Panc1 (cell line): ENCODE measurements around the gene PROK1. TPM values are rescaled to one million over a fixed set of nuclear protein-coding genes. Genes with fewer than 3 reads are reported as not detected.

Experiments used
- ATAC-seq: fragments of 200-7000 bp; cut with Tn5 transposase; 2 replicates; pipeline ENCODE4 v1.9.1; 2020; ENCODE audit warnings: mild to moderate bottlenecking, moderate library complexity
- BruUV-seq: library from RNA; stranded (reverse); fragments of 400-500 nt; replicated peaks from 2 replicates; lab custom pipeline; 2021; lab: Mats Ljungman, UMichigan
- CTCF ChIA-PET: fragments of 300-600 bp; sonication (Branson Sonifier 250); formaldehyde crosslinking; loops from one replicate; lab custom pipeline; 2022; ENCODE audit warnings: antibody characterized with exemption; lab: Charles Lee
- POLR2A ChIA-PET: fragments of 300-600 bp; sonication (Branson Sonifier 250); formaldehyde crosslinking; loops from one replicate; lab custom pipeline; 2022; ENCODE audit warnings: antibody characterized with exemption; lab: Charles Lee
- DNase-seq: peaks from one replicate; pipeline ENCODE4 v3.0.0-alpha.2; 2010; ENCODE audit warnings: low read depth, low spot score
- H3K27ac ChIP-seq: 2 replicates; pipeline ENCODE4 v1.5.1; 2011; ENCODE audit warnings: mild to moderate bottlenecking, low read length, inconsistent platforms
- H3K27me3 ChIP-seq: fragments of 200-500 bp; sonication (Bioruptor generic); 2 replicates; pipeline ENCODE4 v1.6.0; 2014; ENCODE audit warnings: low read length, inconsistent platforms; ENCODE audit not compliant: control insufficient read depth, insufficient read depth
- H3K36me3 ChIP-seq: fragments of 200-500 bp; sonication (Bioruptor generic); 2 replicates; pipeline ENCODE4 v1.5.1; 2014; ENCODE audit warnings: inconsistent platforms, mild to moderate bottlenecking, low read length, moderate library complexity; ENCODE audit not compliant: control insufficient read depth, insufficient read depth
- H3K4me1 ChIP-seq: 2 replicates; pipeline ENCODE4 v1.5.1; 2011; ENCODE audit warnings: inconsistent platforms, mild to moderate bottlenecking, low read length, moderate library complexity; ENCODE audit not compliant: control insufficient read depth, insufficient read depth
- H3K4me3 ChIP-seq, 2 experiments: 2 replicates each; pipeline ENCODE4 v1.5.1; 2011 to 2012; ENCODE audit warnings: low read depth in 2 of 2, low read length in 2 of 2, mild to moderate bottlenecking in 2 of 2, inconsistent platforms in 1 of 2, moderate library complexity in 1 of 2
- H3K9me3 ChIP-seq: fragments of 200-500 bp; sonication (Bioruptor generic); 2 replicates; pipeline ENCODE4 v1.5.1; 2014; ENCODE audit warnings: low read depth, mild to moderate bottlenecking, inconsistent platforms, low read length, moderate library complexity; ENCODE audit not compliant: control insufficient read depth, insufficient read depth
- POLR2AphosphoS5 ChIP-seq: IDR thresholded peaks from 2 replicates; pipeline ENCODE4 v1.6.1; 2012; ENCODE audit warnings: mild to moderate bottlenecking, low read depth, low read length, moderate library complexity
- SIN3A ChIP-seq: IDR thresholded peaks from 2 replicates; pipeline ENCODE4 v1.6.1; 2012; ENCODE audit warnings: low read depth, mild to moderate bottlenecking, low read length, moderate library complexity, borderline replicate concordance; ENCODE audit not compliant: insufficient read depth
- TCF7L2 ChIP-seq: IDR thresholded peaks from 2 replicates; pipeline ENCODE4 v1.6.1; 2011; ENCODE audit warnings: mild to moderate bottlenecking, low read depth, low read length, inconsistent platforms
- in situ Hi-C: cut with HindIII; loops from 2 replicates; pipeline ENCODE4 v1.10.0; 2016; ENCODE audit warnings: low sequenced_read_pairs, low pct_unique_long_range_greater_than_20kb
- intact Hi-C: fragments of 100-400 bp; cut with micrococcal nuclease; formaldehyde crosslinking; loops from one replicate; pipeline ENCODE4 v1.10.0; 2022; ENCODE audit not compliant: unreplicated experiment
- total RNA-seq: library from RNA; stranded (reverse); gene quantifications from one replicate; pipeline ENCODE4 v1.2.1, GENCODE V29; 2021; ENCODE audit not compliant: unreplicated experiment
- TF ChIP-seq, protein P1 (sequence below): fragments of 450-650 bp; IDR thresholded peaks from 2 replicates; pipeline ENCODE4 v1.5.1; 2017; ENCODE audit warnings: mild to moderate bottlenecking
- TF ChIP-seq, protein P2 (sequence below), 2 experiments: IDR thresholded peaks; 2 replicates each; pipeline ENCODE4 v1.6.1; 2011 to 2012; ENCODE audit warnings: low read depth in 2 of 2, control low read depth in 1 of 2, low read length in 1 of 2, mild to moderate bottlenecking in 1 of 2, moderate library complexity in 1 of 2; ENCODE audit not compliant: insufficient read depth in 1 of 2

Gene PROK1
- total RNA-seq, 1 experiment from 2014 or later: not detected

DNA sequence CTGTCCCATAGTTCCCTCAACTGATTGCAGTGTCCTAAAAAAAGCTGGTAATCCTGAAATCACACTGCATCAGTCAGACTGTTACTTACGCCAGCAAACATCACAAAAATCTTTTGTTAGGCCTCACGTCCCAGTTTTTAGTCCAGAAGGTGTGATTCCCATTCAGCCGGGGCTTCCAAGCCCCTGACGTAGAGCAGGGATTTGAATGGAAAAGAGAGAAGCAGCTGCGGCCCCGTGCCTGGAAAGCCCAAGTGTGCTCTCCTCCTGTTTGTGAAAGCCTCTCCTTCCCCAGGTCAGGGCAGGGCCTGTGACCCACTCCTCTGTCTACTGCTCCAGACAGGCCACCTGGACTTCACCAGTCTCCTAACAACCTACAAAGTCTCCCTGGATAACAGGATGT is 47.3 kb downstream of the PROK1 start:
- intact Hi-C loops: loop anchor here (5.0 kb wide), 1 partner anchor 36 kb away; no protein-coding TSS in a partner anchor
- POLR2A ChIA-PET: interaction anchor here (0.5 kb wide), 1 partner anchor 80 kb away, joined by 3 read pairs; no protein-coding TSS in a partner anchor
- no TSS peak for BruUV-seq

DNA sequence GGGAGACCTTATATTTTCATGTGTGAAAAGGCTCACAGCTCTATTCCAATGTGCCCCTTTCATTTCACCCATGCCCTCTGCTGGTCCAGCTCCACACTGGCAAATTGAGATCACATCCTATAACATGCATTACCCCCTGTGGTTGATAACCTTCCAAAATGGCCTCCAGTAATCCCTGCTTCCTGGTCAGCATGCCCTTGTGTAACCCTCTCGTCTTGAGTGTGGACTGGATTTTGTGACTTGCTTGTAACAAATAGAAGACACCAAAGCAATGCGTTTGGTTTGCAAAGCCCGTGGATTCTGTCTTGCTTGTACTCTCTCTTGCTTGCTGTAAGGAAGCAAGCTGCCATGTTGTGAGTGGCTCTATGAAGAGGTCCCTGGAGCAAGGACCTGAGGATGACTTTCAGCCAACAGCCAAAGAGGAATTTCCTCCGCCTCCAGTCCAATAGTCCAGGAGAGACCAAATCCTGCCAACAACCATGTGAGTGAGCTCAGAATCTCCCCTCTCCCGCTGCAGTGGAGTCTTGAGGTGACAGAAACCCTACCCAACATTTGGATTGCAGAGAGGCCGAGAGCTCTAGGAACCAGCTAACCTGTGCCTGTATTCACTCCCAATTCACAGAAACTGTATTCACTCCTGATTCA is 50.7 kb downstream of the PROK1 start:
- POLR2A ChIA-PET: no interaction called here
- intact Hi-C loops (no loop called here), in situ Hi-C loops (no loop called here)
- TF ChIP-seq POLR2AphosphoS5: no peak
- TF ChIP-seq TCF7L2: no peak
- TF ChIP-seq, protein P1, sequence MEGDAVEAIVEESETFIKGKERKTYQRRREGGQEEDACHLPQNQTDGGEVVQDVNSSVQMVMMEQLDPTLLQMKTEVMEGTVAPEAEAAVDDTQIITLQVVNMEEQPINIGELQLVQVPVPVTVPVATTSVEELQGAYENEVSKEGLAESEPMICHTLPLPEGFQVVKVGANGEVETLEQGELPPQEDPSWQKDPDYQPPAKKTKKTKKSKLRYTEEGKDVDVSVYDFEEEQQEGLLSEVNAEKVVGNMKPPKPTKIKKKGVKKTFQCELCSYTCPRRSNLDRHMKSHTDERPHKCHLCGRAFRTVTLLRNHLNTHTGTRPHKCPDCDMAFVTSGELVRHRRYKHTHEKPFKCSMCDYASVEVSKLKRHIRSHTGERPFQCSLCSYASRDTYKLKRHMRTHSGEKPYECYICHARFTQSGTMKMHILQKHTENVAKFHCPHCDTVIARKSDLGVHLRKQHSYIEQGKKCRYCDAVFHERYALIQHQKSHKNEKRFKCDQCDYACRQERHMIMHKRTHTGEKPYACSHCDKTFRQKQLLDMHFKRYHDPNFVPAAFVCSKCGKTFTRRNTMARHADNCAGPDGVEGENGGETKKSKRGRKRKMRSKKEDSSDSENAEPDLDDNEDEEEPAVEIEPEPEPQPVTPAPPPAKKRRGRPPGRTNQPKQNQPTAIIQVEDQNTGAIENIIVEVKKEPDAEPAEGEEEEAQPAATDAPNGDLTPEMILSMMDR: no peak
- TF ChIP-seq, protein P2, sequence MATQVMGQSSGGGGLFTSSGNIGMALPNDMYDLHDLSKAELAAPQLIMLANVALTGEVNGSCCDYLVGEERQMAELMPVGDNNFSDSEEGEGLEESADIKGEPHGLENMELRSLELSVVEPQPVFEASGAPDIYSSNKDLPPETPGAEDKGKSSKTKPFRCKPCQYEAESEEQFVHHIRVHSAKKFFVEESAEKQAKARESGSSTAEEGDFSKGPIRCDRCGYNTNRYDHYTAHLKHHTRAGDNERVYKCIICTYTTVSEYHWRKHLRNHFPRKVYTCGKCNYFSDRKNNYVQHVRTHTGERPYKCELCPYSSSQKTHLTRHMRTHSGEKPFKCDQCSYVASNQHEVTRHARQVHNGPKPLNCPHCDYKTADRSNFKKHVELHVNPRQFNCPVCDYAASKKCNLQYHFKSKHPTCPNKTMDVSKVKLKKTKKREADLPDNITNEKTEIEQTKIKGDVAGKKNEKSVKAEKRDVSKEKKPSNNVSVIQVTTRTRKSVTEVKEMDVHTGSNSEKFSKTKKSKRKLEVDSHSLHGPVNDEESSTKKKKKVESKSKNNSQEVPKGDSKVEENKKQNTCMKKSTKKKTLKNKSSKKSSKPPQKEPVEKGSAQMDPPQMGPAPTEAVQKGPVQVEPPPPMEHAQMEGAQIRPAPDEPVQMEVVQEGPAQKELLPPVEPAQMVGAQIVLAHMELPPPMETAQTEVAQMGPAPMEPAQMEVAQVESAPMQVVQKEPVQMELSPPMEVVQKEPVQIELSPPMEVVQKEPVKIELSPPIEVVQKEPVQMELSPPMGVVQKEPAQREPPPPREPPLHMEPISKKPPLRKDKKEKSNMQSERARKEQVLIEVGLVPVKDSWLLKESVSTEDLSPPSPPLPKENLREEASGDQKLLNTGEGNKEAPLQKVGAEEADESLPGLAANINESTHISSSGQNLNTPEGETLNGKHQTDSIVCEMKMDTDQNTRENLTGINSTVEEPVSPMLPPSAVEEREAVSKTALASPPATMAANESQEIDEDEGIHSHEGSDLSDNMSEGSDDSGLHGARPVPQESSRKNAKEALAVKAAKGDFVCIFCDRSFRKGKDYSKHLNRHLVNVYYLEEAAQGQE (IDR thresholded peaks at IDR 0.05; ENCODE audit: insufficient read depth in 1 of 2, low read depth in 2 of 2, low read length in 1 of 2): no peak
- no peak for TF ChIP-seq SIN3A
- Histone ChIP-seq H3K36me3 (no peaks in the 10 kb centered on the region), H3K27ac (no peak overlapping the region), H3K4me3 (no peak overlapping the region), H3K27me3 (no peaks in the 10 kb centered on the region), H3K4me1 (no peaks in the 10 kb centered on the region), H3K9me3 (no peaks in the 10 kb centered on the region)
- CTCF ChIA-PET: no interaction called here
- no peak; the same call in 1 of the 2 replicates for ATAC-seq
- no TSS peak for BruUV-seq
- DNase-seq: no peak

More for the DNA sequence above, 47.3 kb downstream of the PROK1 start:
- TF ChIP-seq POLR2AphosphoS5 (no peak), TCF7L2 (no peak), SIN3A (no peak)
- TF ChIP-seq, protein P2 (IDR thresholded peaks at IDR 0.05; ENCODE audit: insufficient read depth in 1 of 2, low read depth in 2 of 2, low read length in 1 of 2): no peak
- TF ChIP-seq, protein P1: no peak
- H3K36me3 ChIP-seq: no peaks in the 10 kb centered on the region
- no peaks in the 10 kb centered on the region for H3K27me3 ChIP-seq
- H3K4me1 ChIP-seq: no peaks in the 10 kb centered on the region
- no peak for ATAC-seq
- CTCF ChIA-PET: no interaction called here
- H3K9me3 ChIP-seq: no peaks in the 10 kb centered on the region
- no peak for DNase-seq
- no peak overlapping the region for H3K27ac ChIP-seq
- in situ Hi-C loops: no loop called here
- no peak overlapping the region for H3K4me3 ChIP-seq
